Naive B cell (primary cell): ENCODE data around the gene FKRP. TPM values are rescaled to one million over a fixed set of nuclear protein-coding genes. Genes with fewer than 3 reads are reported as not detected.

Source experiments
- ATAC-seq, 2 donors: fragments of 150-1000 bp; cut with Tn5 transposase; 2 replicates each; pipeline ENCODE4 v1.10.0; 2021; ENCODE audit warnings: low read depth in 2 of 2, mild to moderate bottlenecking in 2 of 2, moderate library complexity in 2 of 2
- DNase-seq: peaks from one replicate; pipeline ENCODE4 v3.0.0; 2022
- H3K27ac Mint-ChIP-seq, 6 donors: one replicate each; pipeline ENCODE4 v1.8.0; 2020 to 2022; ENCODE audit warnings: mild to moderate bottlenecking in 6 of 6, mixed read lengths in 6 of 6, moderate library complexity in 5 of 6, inconsistent platforms in 2 of 6
- H3K27me3 Mint-ChIP-seq, 3 donors: one replicate each; pipeline ENCODE4 v1.8.0; 2021 to 2022; ENCODE audit warnings: mixed read lengths in 3 of 3, mild to moderate bottlenecking in 1 of 3
- H3K36me3 Mint-ChIP-seq, 2 donors: one replicate each; pipeline ENCODE4 v1.8.0; 2020 to 2022; ENCODE audit warnings: mixed read lengths in 2 of 2, inconsistent platforms in 1 of 2, mild to moderate bottlenecking in 1 of 2
- H3K4me1 Mint-ChIP-seq, 3 donors: one replicate each; pipeline ENCODE4 v1.8.0; 2020 to 2022; ENCODE audit warnings: mixed read lengths in 3 of 3, inconsistent platforms in 1 of 3, mild to moderate bottlenecking in 1 of 3, moderate library complexity in 1 of 3
- H3K4me3 Mint-ChIP-seq, 8 donors: one replicate each; pipeline ENCODE4 v1.8.0; 2020 to 2022; ENCODE audit warnings: mild to moderate bottlenecking in 8 of 8, mixed read lengths in 8 of 8, moderate library complexity in 8 of 8, inconsistent platforms in 2 of 8
- H3K9me3 Mint-ChIP-seq, 7 donors: one replicate each; pipeline ENCODE4 v1.8.0; 2020 to 2022; ENCODE audit warnings: mixed read lengths in 7 of 7, mild to moderate bottlenecking in 5 of 7, inconsistent platforms in 2 of 7, moderate library complexity in 1 of 7
- polyA plus RNA-seq, 6 donors: library from polyadenylated mRNA; unstranded; fragments of 300-500 nt; fragmentation: Illumina TruSeq; gene quantifications; one replicate each; pipeline ENCODE4 v1.2.3, GENCODE V29; 2021; ENCODE audit warnings: low read depth in 6 of 6

Gene FKRP
- polyA plus RNA-seq, 6 donors from 2014 or later = 2.0 to 10.1 (median 6.0) TPM

- Mint-ChIP-seq H3K4me1 (peaks cover 42 to 49% (median 46%) of the 10 kb centered on the region in 3 donors), H3K27me3 (no peaks in the 10 kb centered on the region), H3K36me3 (no peaks in the 10 kb centered on the region), H3K9me3 (no peaks in the 10 kb centered on the region), H3K4me3 (peak overlapping the region in 1 of 8 donors; percentile 53), H3K27ac (peak overlapping the region in 1 of 6 donors; percentile 40)
- DNase-seq (no peak), ATAC-seq (no peak)
Observed at GRCh38 chr19:46782355-46783019, 36.6 kb downstream of the FKRP start.

- peak overlapping the region in 1 of 8 donors; percentile 54 for H3K4me3 Mint-ChIP-seq
- no peaks in the 10 kb centered on the region for H3K27me3 Mint-ChIP-seq
- no peaks in the 10 kb centered on the region for H3K36me3 Mint-ChIP-seq
- peaks cover 46 to 49% (median 49%) of the 10 kb centered on the region in 3 donors for H3K4me1 Mint-ChIP-seq
- peak overlapping the region in 1 of 6 donors; percentile 24 for H3K27ac Mint-ChIP-seq
- DNase-seq = no peak
- ATAC-seq = no peak
- H3K9me3 Mint-ChIP-seq = no peaks in the 10 kb centered on the region
Observed at GRCh38 chr19:46783670-46784069, 37.8 kb downstream of the FKRP start.

- no peak for DNase-seq
- Mint-ChIP-seq H3K4me1 (peaks cover 49 to 57% (median 54%) of the 10 kb centered on the region in 3 donors), H3K27me3 (no peaks in the 10 kb centered on the region), H3K27ac (peak overlapping the region in 4 of 6 donors; percentile 36 to 63 (median 50)), H3K4me3 (peak overlapping the region in 6 of 8 donors; percentile 6 to 98 (median 50)), H3K9me3 (no peaks in the 10 kb centered on the region), H3K36me3 (no peaks in the 10 kb centered on the region)
- no peak for ATAC-seq
Observed at GRCh38 chr19:46784262-46785053, 38.6 kb downstream of the FKRP start.

GRCh38 chr19:46785054-46785979 lies 39.5 kb downstream of the FKRP start:
- Mint-ChIP-seq H3K27ac (peak overlapping the region in 5 of 6 donors; percentile 36 to 89 (median 76)), H3K4me1 (peaks cover 50 to 57% (median 54%) of the 10 kb centered on the region in 3 donors), H3K36me3 (no peaks in the 10 kb centered on the region), H3K4me3 (peak overlapping the region; percentile 47 to 98 (median 95)), H3K27me3 (no peaks in the 10 kb centered on the region), H3K9me3 (no peaks in the 10 kb centered on the region)
- no peak for ATAC-seq
- no peak for DNase-seq

GRCh38 chr19:46785980-46786235 lies 40.1 kb downstream of the FKRP start:
- Mint-ChIP-seq H3K27me3 (no peaks in the 10 kb centered on the region), H3K27ac (peak overlapping the region in 4 of 6 donors; percentile 76 to 89 (median 87)), H3K36me3 (no peaks in the 10 kb centered on the region), H3K9me3 (no peaks in the 10 kb centered on the region), H3K4me1 (peaks cover 50 to 57% (median 54%) of the 10 kb centered on the region in 3 donors), H3K4me3 (peak overlapping the region; percentile 92 to 98 (median 95))
- ATAC-seq (peak in 1 of 2 donors; percentile 6), DNase-seq (no peak)

GRCh38 chr19:46786236-46787039 lies 40.6 kb downstream of the FKRP start:
- peaks cover 50 to 58% (median 57%) of the 10 kb centered on the region in 3 donors for H3K4me1 Mint-ChIP-seq
- peak overlapping the region; percentile 92 to 98 (median 95) for H3K4me3 Mint-ChIP-seq
- peak; percentile 44 to 49 for ATAC-seq
- no peaks in the 10 kb centered on the region for H3K27me3 Mint-ChIP-seq
- H3K9me3 Mint-ChIP-seq = no peaks in the 10 kb centered on the region
- H3K27ac Mint-ChIP-seq = peak overlapping the region; percentile 58 to 90 (median 87)
- H3K36me3 Mint-ChIP-seq = no peaks in the 10 kb centered on the region
- DNase-seq = peak; percentile 65

GRCh38 chr19:46787040-46787330 lies 41.1 kb downstream of the FKRP start:
- ATAC-seq (no peak), DNase-seq (no peak)
- no peaks in the 10 kb centered on the region for H3K36me3 Mint-ChIP-seq
- peak overlapping the region in 4 of 6 donors; percentile 15 to 90 (median 74) for H3K27ac Mint-ChIP-seq
- H3K27me3 Mint-ChIP-seq = no peaks in the 10 kb centered on the region
- H3K9me3 Mint-ChIP-seq = no peaks in the 10 kb centered on the region
- peak overlapping the region; percentile 92 to 98 (median 95) for H3K4me3 Mint-ChIP-seq
- peaks cover 50 to 63% (median 57%) of the 10 kb centered on the region in 3 donors for H3K4me1 Mint-ChIP-seq

- H3K27ac Mint-ChIP-seq = peak overlapping the region in 5 of 6 donors; percentile 24 to 94 (median 89)
- no peak for ATAC-seq
- H3K4me3 Mint-ChIP-seq = peak overlapping the region; percentile 92 to 98 (median 95)
Observed at GRCh38 chr19:46787331-46788261, 41.7 kb downstream of the FKRP start.

GRCh38 chr19:46788262-46788967 lies 42.6 kb downstream of the FKRP start, which contains the start of gene SLC1A5:
SLC1A5 (minus strand) TSS chr19:46788594; CDS start chr19:46787965, 629 bp downstream.
- Mint-ChIP-seq H3K27me3 (no peaks in the 10 kb centered on the region), H3K9me3 (no peaks in the 10 kb centered on the region)

More at GRCh38 chr19:46787331-46788261, 41.7 kb downstream of the FKRP start:
- Mint-ChIP-seq H3K27me3 (no peaks in the 10 kb centered on the region), H3K4me1 (peaks cover 48 to 66% (median 57%) of the 10 kb centered on the region in 3 donors), H3K36me3 (no peaks in the 10 kb centered on the region), H3K9me3 (no peaks in the 10 kb centered on the region)
- DNase-seq = peak; percentile 36

GRCh38 chr19:46788968-46789338 lies 43.1 kb downstream of the FKRP start:
- Mint-ChIP-seq H3K4me3 (peak overlapping the region; percentile 75 to 98 (median 95)), H3K9me3 (no peaks in the 10 kb centered on the region), H3K27me3 (no peaks in the 10 kb centered on the region), H3K4me1 (peaks cover 39 to 56% (median 51%) of the 10 kb centered on the region in 3 donors), H3K27ac (peak overlapping the region in 3 of 6 donors; percentile 16 to 89 (median 60)), H3K36me3 (no peaks in the 10 kb centered on the region)
- DNase-seq (no peak), ATAC-seq (no peak)

More at GRCh38 chr19:46788262-46788967, 42.6 kb downstream of the FKRP start, which contains the start of gene SLC1A5:
- no peaks in the 10 kb centered on the region for H3K36me3 Mint-ChIP-seq
- H3K4me1 Mint-ChIP-seq = peaks cover 45 to 60% (median 57%) of the 10 kb centered on the region in 3 donors
- peak within 1 kb of the TSS; percentile 36 to 94 (median 89) for H3K27ac Mint-ChIP-seq
- peak within 1 kb of the TSS; percentile 92 to 98 (median 95) for H3K4me3 Mint-ChIP-seq
- ATAC-seq (peak; percentile 87 to 90), DNase-seq (peak; percentile 95)

GRCh38 chr19:46789371-46789770 lies 43.5 kb downstream of the FKRP start:
- H3K27me3 Mint-ChIP-seq = no peaks in the 10 kb centered on the region
- no peaks in the 10 kb centered on the region for H3K9me3 Mint-ChIP-seq
- no peak for ATAC-seq
- peak overlapping the region in 5 of 8 donors; percentile 29 to 98 (median 92) for H3K4me3 Mint-ChIP-seq
- no peak overlapping the region for H3K27ac Mint-ChIP-seq
- peaks cover 35 to 52% (median 47%) of the 10 kb centered on the region in 3 donors for H3K4me1 Mint-ChIP-seq
- H3K36me3 Mint-ChIP-seq = no peaks in the 10 kb centered on the region
- DNase-seq = no peak
